Vagina (tissue), 2 donors: ENCODE data around the gene RALGAPA2.
"Not testable (repeated sequence)": the region's sequence is repeated elsewhere in the genome, so short reads cannot be mapped to it uniquely, and the experiment has no call there.

Experiments used
- POLR2AphosphoS5 ChIP-seq, 2 donors: sonication (generic); formaldehyde crosslinking; IDR thresholded peaks; one replicate each; pipeline ENCODE4 v1.9.0; 2017; ENCODE audit warnings: antibody characterized with exemption in 2 of 2, mild to moderate bottlenecking in 2 of 2, low read depth in 1 of 2; ENCODE audit not compliant: insufficient read depth in 1 of 2
- TF ChIP-seq, protein P1 (sequence below), 3 experiments: fragments of 450-650 bp in 2 of 3; fragments of 200-600 bp in 1 of 3; sonication (generic) in 1 of 3; IDR thresholded peaks; one replicate each; pipeline ENCODE4 v1.5.1; 2017 to 2019; ENCODE audit warnings: antibody characterized with exemption in 3 of 3, mild to moderate bottlenecking in 2 of 3, moderate library complexity in 2 of 3

DNA sequence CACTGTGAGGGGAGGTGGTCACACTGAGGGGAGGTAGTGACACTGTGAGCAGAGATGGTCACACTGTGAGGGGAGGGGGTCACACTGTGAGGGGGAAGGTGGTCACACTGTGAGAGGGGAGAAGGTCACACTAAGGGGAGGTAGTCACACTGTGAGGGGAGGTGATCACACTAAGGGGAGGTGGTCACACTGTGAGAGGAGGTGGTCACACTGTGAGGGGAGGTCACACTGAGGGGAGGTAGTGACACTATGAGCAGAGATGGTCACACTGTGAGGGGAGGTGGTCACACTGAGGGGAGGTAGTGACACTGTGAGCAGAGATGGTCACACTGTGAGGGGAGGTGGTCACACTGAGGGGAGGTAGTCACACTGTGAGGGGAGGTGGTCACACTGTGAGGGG lies 356.9 kb downstream of the RALGAPA2 start:
- TF ChIP-seq, protein P1, sequence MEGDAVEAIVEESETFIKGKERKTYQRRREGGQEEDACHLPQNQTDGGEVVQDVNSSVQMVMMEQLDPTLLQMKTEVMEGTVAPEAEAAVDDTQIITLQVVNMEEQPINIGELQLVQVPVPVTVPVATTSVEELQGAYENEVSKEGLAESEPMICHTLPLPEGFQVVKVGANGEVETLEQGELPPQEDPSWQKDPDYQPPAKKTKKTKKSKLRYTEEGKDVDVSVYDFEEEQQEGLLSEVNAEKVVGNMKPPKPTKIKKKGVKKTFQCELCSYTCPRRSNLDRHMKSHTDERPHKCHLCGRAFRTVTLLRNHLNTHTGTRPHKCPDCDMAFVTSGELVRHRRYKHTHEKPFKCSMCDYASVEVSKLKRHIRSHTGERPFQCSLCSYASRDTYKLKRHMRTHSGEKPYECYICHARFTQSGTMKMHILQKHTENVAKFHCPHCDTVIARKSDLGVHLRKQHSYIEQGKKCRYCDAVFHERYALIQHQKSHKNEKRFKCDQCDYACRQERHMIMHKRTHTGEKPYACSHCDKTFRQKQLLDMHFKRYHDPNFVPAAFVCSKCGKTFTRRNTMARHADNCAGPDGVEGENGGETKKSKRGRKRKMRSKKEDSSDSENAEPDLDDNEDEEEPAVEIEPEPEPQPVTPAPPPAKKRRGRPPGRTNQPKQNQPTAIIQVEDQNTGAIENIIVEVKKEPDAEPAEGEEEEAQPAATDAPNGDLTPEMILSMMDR (IDR thresholded peaks at IDR 0.05) = not testable (repeated sequence)
- not testable (repeated sequence) for TF ChIP-seq POLR2AphosphoS5 (IDR thresholded peaks at IDR 0.05; ENCODE audit: insufficient read depth in 1 of 2, low read depth in 1 of 2)
